GM23338 (cell line): Measurements from ENCODE around the gene CBY1. TPM values are rescaled to one million over a fixed set of nuclear protein-coding genes. Genes with fewer than 3 reads are reported as not detected.

ENCODE experiments used
- ATAC-seq: fragments of 200-7000 bp; cut with Tn5 transposase; 3 replicates; pipeline ENCODE4 v1.9.1; 2020
- DNase-seq: peaks from one replicate; pipeline ENCODE4 v3.0.0-alpha.2; 2015; ENCODE audit warnings: low spot score
- H2AFZ ChIP-seq: fragments of 200-600 bp; sonication (generic); 2 replicates; pipeline ENCODE4 v1.8.0; 2016; ENCODE audit warnings: antibody characterized with exemption, mild to moderate bottlenecking, moderate library complexity
- H3F3A ChIP-seq: fragments of 200-600 bp; sonication (generic); replicated peaks from 2 replicates; pipeline ENCODE4 v1.8.0; 2017; ENCODE audit warnings: antibody characterized with exemption, mixed run types, low read depth
- H3K27ac ChIP-seq: fragments of 200-600 bp; sonication (generic); 2 replicates; pipeline ENCODE4 v1.6.1; 2016; ENCODE audit warnings: low read depth
- H3K27me3 ChIP-seq: fragments of 200-600 bp; sonication (generic); 2 replicates; pipeline ENCODE4 v1.8.0; 2016; ENCODE audit warnings: mild to moderate bottlenecking, mixed run types, moderate library complexity; ENCODE audit not compliant: insufficient read depth
- H3K36me3 ChIP-seq: fragments of 200-600 bp; sonication (generic); 2 replicates; pipeline ENCODE4 v1.8.0; 2016; ENCODE audit warnings: mild to moderate bottlenecking; ENCODE audit not compliant: insufficient read depth
- H3K4me1 ChIP-seq: fragments of 200-600 bp; sonication (generic); 2 replicates; pipeline ENCODE4 v1.8.0; 2016; ENCODE audit warnings: mild to moderate bottlenecking, moderate library complexity; ENCODE audit not compliant: insufficient read depth
- H3K4me2 ChIP-seq: fragments of 200-600 bp; sonication (generic); 2 replicates; pipeline ENCODE4 v1.7.1; 2017; ENCODE audit warnings: mixed run types
- H3K4me3 ChIP-seq: fragments of 200-600 bp; sonication (generic); 2 replicates; pipeline ENCODE4 v1.6.1; 2016; ENCODE audit warnings: mixed run types
- H3K79me2 ChIP-seq: fragments of 200-600 bp; sonication (generic); replicated peaks from 2 replicates; pipeline ENCODE4 v1.8.0; 2017; ENCODE audit warnings: mild to moderate bottlenecking; ENCODE audit not compliant: insufficient read depth
- H3K9me2 ChIP-seq: fragments of 200-600 bp; sonication (generic); 2 replicates; pipeline ENCODE4 v1.8.0; 2017; ENCODE audit not compliant: insufficient read depth
- H4K20me1 ChIP-seq: fragments of 200-600 bp; sonication (generic); replicated peaks from 2 replicates; pipeline ENCODE4 v1.8.0; 2017; ENCODE audit warnings: mild to moderate bottlenecking; ENCODE audit not compliant: insufficient read depth
- H3K27ac Mint-ChIP-seq: 2 replicates; pipeline ENCODE4 v1.8.0; 2020; ENCODE audit warnings: inconsistent platforms, mild to moderate bottlenecking, moderate library complexity, mixed read lengths
- H3K27me3 Mint-ChIP-seq: 3 replicates; pipeline ENCODE4 v1.8.0; 2022; ENCODE audit warnings: low read depth, mild to moderate bottlenecking, moderate library complexity, mixed read lengths, inconsistent platforms; ENCODE audit not compliant: insufficient read depth, poor library complexity
- H3K36me3 Mint-ChIP-seq: 3 replicates; pipeline ENCODE4 v1.8.0; 2021; ENCODE audit warnings: low read depth, mild to moderate bottlenecking, inconsistent platforms, moderate library complexity, mixed read lengths
- H3K4me1 Mint-ChIP-seq: 3 replicates; pipeline ENCODE4 v1.8.0; 2020; ENCODE audit warnings: mild to moderate bottlenecking, inconsistent platforms, mixed read lengths
- H3K4me3 Mint-ChIP-seq: 3 replicates; pipeline ENCODE4 v1.8.0; 2021; ENCODE audit warnings: moderate library complexity, mild to moderate bottlenecking, inconsistent platforms, mixed read lengths
- H3K9me3 Mint-ChIP-seq: 3 replicates; pipeline ENCODE4 v1.8.0; 2020; ENCODE audit warnings: moderate library complexity, mild to moderate bottlenecking, inconsistent platforms, mixed read lengths
- CREB1 ChIP-seq: fragments of 250-450 bp; sonication (Bioruptor Pico); IDR thresholded peaks from 2 replicates; pipeline ENCODE4 v1.5.0; 2020; ENCODE audit warnings: low read depth, mild to moderate bottlenecking, moderate library complexity
- CTCF ChIP-seq, 2 experiments: fragments of 200-600 bp in 1 of 2; sonication (generic) in 1 of 2; conservative IDR thresholded peaks; 2 replicates each; pipeline versions ENCODE4 v1.5.1 to v1.6.1; 2016 to 2017; ENCODE audit warnings: antibody characterized with exemption in 2 of 2, low read depth in 2 of 2, mild to moderate bottlenecking in 2 of 2, moderate library complexity in 1 of 2
- EZH2 ChIP-seq: fragments of 200-600 bp; sonication (generic); IDR thresholded peaks from one replicate; pipeline ENCODE4 v1.8.0; 2017; ENCODE audit warnings: antibody characterized with exemption, mild to moderate bottlenecking, low read depth; ENCODE audit not compliant: unreplicated experiment
- EZH2phosphoT487 ChIP-seq: fragments of 200-600 bp; sonication (generic); IDR thresholded peaks from one replicate; pipeline ENCODE4 v1.8.1; 2018; ENCODE audit warnings: antibody characterized with exemption; ENCODE audit not compliant: unreplicated experiment
- JUNB ChIP-seq: IDR thresholded peaks from one replicate; pipeline ENCODE4 v1.6.1; 2016; ENCODE audit warnings: antibody characterized with exemption; ENCODE audit not compliant: unreplicated experiment
- NANOG ChIP-seq: IDR thresholded peaks from 2 replicates; pipeline ENCODE4 v1.6.1; 2016; ENCODE audit warnings: antibody characterized with exemption, borderline replicate concordance
- POLR2AphosphoS5 ChIP-seq: IDR thresholded peaks from 2 replicates; pipeline ENCODE4 v1.6.1; 2016; ENCODE audit warnings: antibody characterized with exemption, low read depth
- REST ChIP-seq: IDR thresholded peaks from one replicate; pipeline ENCODE4 v1.6.1; 2018; ENCODE audit warnings: antibody characterized with exemption; ENCODE audit not compliant: unreplicated experiment
- ZNF114 ChIP-seq: fragments of 250-450 bp; sonication (Bioruptor Pico); IDR thresholded peaks from 2 replicates; pipeline ENCODE4 v1.5.0; 2020; ENCODE audit warnings: mild to moderate bottlenecking, moderate library complexity
- ZNF331 ChIP-seq: fragments of 250-450 bp; sonication (Bioruptor Pico); IDR thresholded peaks from 2 replicates; pipeline ENCODE4 v1.5.0; 2020; ENCODE audit warnings: low read depth, mild to moderate bottlenecking, moderate library complexity
- ZNF462 ChIP-seq: fragments of 250-450 bp; sonication (Bioruptor Pico); IDR thresholded peaks from 2 replicates; pipeline ENCODE4 v1.5.0; 2020; ENCODE audit warnings: mild to moderate bottlenecking, moderate library complexity
- polyA plus RNA-seq: library from polyadenylated mRNA; unstranded; fragments of >200 nt; fragmentation: Nextera tagmentation; extraction: Ambion mirVana; gene quantifications from 2 replicates; pipeline ENCODE4 v1.2.1, GENCODE V29; 2016
- total RNA-seq: library from RNA; depleted of rRNA; stranded (reverse); fragments of >200 nt; shearing (Covaris generic); gene quantifications from 2 replicates; pipeline ENCODE4 v1.2.3, GENCODE V29; 2014

The CBY1 gene
- total and polyA plus RNA-seq, 2 experiments from 2014 or later = 12.8 to 36.4 TPM

- Mint-ChIP-seq H3K27ac (no peak overlapping the region), H3K4me1 (peaks cover 5% of the 10 kb centered on the region), H3K36me3 (peaks cover 63% of the 10 kb centered on the region), H3K9me3 (peaks cover 22% of the 10 kb centered on the region), H3K4me3 (no peak overlapping the region), H3K27me3 (peaks cover 12% of the 10 kb centered on the region)
- peaks cover 14% of the 10 kb centered on the region for H4K20me1 ChIP-seq
- H3F3A ChIP-seq = peaks cover 13% of the 10 kb centered on the region; the same call in 1 of the 2 replicates
- H3K4me2 ChIP-seq = no peak overlapping the region
- peaks cover 25% of the 10 kb centered on the region; the same call in 1 of the 2 replicates for H3K36me3 ChIP-seq
- no peaks in the 10 kb centered on the region for H3K27me3 ChIP-seq
- TF ChIP-seq EZH2 (no peak), EZH2phosphoT487 (no peak), JUNB (no peak), NANOG (no peak), REST (no peak), POLR2AphosphoS5 (no peak), CTCF (conservative IDR thresholded peaks at IDR 0.05; ENCODE audit: low read depth in 2 of 2) (no peak), ZNF114 (CRISPR knock-in tag) (no peak), ZNF331 (CRISPR knock-in tag) (no peak), CREB1 (CRISPR knock-in tag) (no peak), ZNF462 (no peak)
- no peak overlapping the region for H3K4me3 ChIP-seq
- H3K4me1 ChIP-seq = no peaks in the 10 kb centered on the region; the same call in 1 of the 2 replicates
- H3K9me2 ChIP-seq = peaks cover 4% of the 10 kb centered on the region
- peaks cover 11% of the 10 kb centered on the region for H3K79me2 ChIP-seq
- H2AFZ ChIP-seq = no peak overlapping the region
- no peak for ATAC-seq
- H3K27ac ChIP-seq = no peak overlapping the region
- DNase-seq = no peak
Measured at GRCh38 chr22:38685761-38686160, 29.3 kb downstream of the CBY1 start.
